Ovary (tissue), 3 donors: ENCODE results near the gene VEPH1.

Experiments used
- EP300 ChIP-seq: sonication (generic); formaldehyde crosslinking; IDR thresholded peaks from one replicate; pipeline ENCODE4 v1.6.1; 2017; ENCODE audit warnings: antibody characterized with exemption
- TF ChIP-seq, protein P1 (sequence below), 3 donors: fragments of 450-650 bp in 2 of 3; fragments of 200-600 bp in 1 of 3; IDR thresholded peaks; one replicate each; pipeline versions ENCODE4 v1.5.1 to v1.8.0; 2016 to 2022; ENCODE audit warnings: antibody characterized with exemption in 3 of 3, mild to moderate bottlenecking in 1 of 3
- donor health status: DM: no; HTN: no; CAD: no.

DNA sequence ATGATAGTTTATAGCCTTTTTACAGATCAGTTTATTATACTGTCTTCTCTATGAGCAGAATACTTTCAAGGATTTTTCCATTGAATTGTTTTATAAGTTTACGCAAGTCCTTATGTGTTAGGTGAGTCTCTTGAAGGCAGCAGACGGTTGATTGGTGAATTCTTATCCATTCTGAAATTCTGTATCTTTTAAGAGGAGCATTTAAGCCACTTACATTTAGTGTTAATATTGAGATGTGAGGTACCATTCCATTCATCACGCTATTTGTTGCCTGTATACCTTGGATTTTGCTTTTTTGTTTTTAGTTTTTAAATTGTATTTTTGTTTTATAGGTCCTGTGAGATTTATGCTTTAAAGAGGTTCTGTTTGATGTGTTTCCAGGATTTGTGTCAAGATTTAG is 32.5 kb upstream of the VEPH1 start:
- no peak for TF ChIP-seq EP300
- TF ChIP-seq, protein P1, sequence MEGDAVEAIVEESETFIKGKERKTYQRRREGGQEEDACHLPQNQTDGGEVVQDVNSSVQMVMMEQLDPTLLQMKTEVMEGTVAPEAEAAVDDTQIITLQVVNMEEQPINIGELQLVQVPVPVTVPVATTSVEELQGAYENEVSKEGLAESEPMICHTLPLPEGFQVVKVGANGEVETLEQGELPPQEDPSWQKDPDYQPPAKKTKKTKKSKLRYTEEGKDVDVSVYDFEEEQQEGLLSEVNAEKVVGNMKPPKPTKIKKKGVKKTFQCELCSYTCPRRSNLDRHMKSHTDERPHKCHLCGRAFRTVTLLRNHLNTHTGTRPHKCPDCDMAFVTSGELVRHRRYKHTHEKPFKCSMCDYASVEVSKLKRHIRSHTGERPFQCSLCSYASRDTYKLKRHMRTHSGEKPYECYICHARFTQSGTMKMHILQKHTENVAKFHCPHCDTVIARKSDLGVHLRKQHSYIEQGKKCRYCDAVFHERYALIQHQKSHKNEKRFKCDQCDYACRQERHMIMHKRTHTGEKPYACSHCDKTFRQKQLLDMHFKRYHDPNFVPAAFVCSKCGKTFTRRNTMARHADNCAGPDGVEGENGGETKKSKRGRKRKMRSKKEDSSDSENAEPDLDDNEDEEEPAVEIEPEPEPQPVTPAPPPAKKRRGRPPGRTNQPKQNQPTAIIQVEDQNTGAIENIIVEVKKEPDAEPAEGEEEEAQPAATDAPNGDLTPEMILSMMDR (IDR thresholded peaks at IDR 0.05): no peak
